GM08714 (cell line): Measurements from ENCODE around the gene TRPV2.
"Not testable (repeated sequence)": the region's sequence is repeated elsewhere in the genome, so short reads cannot be mapped to it uniquely, and the experiment has no call there.

Experiments used
- H3K4me3 ChIP-seq: fragments of 200-500 bp; sonication (Bioruptor generic); 2 replicates; pipeline ENCODE4 v1.5.1; 2014; ENCODE audit warnings: mild to moderate bottlenecking, low read length, inconsistent platforms
- ZNF274 ChIP-seq: IDR thresholded peaks from 2 replicates; pipeline ENCODE4 v1.6.1; 2012; ENCODE audit warnings: mild to moderate bottlenecking, low read depth, low read length

The TRPV2 gene

DNA sequence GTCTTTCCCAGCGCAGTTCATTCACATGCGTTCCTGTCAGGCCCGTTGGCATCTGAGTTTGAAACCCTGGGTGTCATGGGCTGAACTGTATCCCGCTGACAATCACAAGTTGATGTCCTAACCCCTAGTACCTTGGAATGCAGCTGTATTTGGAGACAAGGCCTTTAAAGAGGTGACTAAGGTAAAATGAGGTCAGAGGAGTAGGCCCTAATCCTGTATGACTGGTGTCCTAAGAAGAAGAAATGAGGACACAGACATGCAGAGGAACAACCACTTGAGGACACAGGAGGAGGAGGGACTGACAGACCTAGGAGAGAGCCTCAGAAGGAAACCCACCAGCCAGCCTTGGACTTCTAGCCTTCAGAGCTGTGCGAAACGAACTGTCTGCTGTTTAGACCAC lies 33.1 kb downstream of the TRPV2 start:
- no peak overlapping the region for H3K4me3 ChIP-seq
- TF ChIP-seq ZNF274: no peak

DNA sequence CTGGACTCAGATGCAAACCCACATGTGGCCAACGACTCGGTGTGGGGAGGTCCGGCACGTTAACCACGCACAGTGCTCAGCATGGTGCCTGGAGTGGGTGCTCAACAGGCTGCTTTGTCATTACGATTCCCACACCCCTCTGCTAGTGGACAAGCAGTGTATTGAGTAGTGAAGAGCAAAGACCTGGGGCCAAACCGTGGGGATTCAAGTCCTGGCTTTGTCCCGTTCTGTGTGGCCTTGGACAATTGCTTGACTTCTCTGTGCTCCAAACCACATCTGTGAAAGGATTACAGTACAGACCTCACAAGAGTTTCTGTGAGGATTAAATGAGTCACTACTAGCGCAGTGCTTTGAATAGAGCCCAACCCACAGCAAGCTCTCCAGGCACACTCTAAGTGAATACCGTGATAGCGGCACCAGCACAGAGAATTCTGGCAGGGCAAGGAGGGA lies 33.8 kb downstream of the TRPV2 start:
- H3K4me3 ChIP-seq: no peak overlapping the region
- TF ChIP-seq ZNF274: no peak

DNA sequence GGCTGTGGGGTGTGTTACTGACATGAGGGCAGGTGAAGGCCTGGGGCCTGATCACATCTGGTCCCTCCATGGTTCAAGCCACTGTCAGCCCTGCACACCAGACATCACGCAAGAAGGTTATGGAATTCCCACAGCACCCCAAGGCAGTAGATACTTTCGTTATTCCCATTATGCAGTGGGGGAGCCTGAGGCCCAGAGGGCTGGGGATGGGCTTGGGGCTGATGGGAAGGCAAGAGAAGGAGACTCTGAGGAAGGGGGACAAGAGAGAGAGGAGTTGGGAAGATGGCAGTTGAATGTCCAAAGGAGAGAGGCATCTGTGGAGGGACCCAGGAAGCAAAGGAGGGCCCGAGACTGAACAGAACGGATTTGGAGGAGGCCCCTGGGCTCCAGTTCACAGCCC lies 34.7 kb downstream of the TRPV2 start:
- TF ChIP-seq ZNF274: no peak
- no peak overlapping the region for H3K4me3 ChIP-seq

DNA sequence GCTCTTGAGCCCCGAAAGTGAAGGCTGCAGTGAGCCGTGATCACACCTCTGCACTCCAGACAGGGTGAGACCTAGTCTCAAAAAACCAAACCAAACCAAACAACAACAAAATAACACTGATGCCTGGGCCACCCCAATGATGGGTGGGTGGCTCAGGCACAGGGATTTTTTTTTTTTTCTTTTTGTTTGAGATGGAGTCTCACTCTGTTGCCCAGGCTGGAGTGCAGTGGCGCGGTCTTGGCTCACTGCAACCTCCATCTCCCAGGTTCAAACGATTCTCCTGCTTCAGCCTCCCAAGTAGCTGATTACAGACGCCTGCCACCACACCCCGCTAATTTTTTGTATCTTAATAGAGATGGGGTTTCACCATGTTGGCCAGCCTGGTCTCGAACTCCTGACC lies 36.9 kb downstream of the TRPV2 start:
- not testable (repeated sequence) for H3K4me3 ChIP-seq

DNA sequence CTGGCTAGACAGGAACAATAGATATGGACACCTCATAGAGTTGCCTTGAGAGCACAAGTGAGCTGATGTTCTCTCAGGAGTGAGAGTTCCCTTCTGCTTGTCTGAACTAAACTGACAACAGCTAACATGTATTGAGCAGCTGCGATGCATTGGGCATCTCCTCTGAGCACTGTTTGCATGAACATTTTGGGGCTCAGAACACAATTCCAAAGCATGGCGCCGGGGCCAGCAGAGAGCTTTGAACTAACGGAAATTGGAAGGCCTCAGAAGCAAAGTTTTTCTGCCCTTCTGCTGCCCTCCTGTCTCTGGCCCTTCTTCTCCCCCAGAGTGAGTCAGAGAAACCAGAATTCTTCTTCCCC lies 38.1 kb downstream of the TRPV2 start:
- TF ChIP-seq ZNF274: no peak
- no peak overlapping the region for H3K4me3 ChIP-seq

DNA sequence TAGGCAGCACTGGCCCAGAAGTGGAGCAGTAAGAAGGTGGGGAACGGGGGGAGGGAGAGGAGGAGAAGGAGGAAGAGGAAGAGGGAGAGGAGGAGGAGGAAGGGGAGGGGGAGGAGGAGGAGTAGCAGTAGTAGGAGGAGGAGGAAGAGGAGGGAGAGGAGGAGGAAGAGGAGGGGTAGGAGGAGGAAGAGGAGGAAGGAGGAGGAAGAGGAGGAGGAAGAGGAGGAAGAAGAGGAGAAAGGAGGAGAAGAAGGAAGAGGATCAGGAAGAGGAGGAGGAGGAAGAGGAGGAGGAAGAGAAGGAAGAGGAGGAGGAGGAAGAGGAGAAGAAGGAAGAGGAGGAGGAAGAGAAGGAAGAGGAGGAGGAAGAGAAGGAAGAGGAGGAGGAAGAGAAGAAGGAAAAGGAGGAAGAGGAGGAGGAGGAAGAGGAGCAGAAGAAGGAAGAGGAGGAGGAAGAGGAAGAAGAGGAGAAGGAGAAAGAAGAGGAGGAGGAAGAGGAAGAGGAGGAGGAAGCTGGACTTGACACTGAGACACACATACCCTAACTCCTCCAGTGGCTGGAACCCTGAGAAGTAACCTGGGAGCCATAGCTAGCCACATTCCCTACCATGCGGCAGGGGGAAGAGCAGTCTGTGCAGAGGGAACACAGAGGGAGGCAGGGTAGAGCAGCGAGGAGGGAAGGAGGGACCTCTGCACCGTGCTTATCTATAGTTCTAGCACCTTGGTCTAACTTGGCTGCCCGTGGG lies 40.8 kb downstream of the TRPV2 start:
- no peak for TF ChIP-seq ZNF274
- no peak overlapping the region for H3K4me3 ChIP-seq

DNA sequence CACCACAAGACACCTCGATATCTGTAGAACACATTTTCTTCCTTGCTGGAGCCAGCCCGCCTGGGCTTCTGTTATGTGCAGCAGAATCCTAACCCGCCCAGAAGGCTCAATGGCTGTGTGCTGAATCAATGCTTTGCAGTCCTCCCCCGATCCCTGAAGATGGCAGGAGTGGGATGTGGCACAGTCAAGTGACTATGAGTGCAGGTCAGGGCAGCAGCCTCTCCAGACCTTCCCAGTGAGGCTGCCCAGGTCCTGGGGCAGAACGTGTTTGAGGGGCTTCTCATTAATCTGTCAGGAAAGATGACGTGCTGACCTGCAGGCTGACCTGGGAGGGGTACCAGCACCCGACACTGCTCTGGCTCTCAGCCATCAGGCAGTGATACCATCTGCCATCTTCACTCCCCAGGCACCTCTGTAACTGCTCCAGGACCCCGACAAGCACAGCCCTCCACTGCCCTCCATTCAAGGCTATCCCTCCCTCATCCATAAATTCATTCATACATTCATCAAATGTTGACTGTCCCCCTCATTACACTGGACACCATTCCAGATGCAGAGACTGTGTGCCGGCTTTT lies 41.5 kb downstream of the TRPV2 start:
- no peak overlapping the region for H3K4me3 ChIP-seq
- TF ChIP-seq ZNF274: no peak

DNA sequence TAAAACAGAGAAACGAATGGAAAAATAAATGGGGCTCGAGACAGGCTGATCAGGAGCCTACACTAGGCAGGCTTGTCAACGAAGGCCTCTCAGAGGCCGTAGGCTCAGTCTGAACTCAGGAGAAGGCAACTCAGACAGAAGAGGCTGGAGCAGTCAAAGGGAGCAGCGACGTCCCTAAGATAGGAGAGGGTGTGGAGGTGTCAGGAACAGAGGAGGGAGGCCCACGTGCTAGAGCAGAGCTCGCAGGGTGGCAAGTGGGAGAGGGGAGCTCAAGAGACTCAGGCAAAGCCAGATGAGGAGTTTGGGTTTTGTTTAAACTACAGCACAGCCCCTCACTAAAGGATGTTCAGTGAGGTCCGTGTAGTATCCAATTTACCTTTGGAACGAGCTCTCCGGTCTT lies 43.9 kb downstream of the TRPV2 start:
- no peak for TF ChIP-seq ZNF274
- H3K4me3 ChIP-seq: no peak overlapping the region

DNA sequence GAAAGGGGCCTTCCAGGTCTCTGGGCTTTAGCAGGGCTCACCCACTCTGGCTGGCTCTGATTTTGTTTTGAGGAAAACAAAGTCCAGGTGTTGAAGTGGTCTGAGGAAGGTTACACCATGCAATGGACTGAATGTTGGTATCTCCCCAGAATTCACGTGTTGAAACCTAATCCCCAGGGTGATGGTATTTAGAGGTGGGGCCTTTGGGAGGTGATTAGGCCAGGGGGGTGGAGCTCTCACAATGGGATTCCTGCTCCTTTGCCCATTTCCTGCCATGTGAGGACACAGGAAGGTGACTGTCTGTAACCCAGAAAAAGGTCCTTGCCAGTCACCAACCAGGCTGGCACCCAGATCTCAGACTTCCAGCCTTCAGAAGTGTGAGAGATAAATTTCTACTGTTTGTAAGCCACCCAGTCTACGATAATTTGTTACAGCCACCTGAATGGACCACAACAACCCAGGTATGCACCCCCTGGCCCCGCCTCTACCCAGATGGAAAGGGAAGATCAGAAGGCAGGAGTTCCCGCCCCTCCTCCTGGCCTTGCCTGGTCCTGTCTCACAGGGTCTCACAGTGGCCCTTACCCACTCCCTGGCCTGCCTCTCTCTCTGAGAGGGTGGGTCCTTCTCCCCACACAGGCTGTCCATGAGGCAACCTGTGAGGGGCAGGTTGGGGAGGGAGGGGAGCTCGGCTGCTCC lies 44.6 kb downstream of the TRPV2 start:
- no peak for TF ChIP-seq ZNF274
- H3K4me3 ChIP-seq: no peak overlapping the region

DNA sequence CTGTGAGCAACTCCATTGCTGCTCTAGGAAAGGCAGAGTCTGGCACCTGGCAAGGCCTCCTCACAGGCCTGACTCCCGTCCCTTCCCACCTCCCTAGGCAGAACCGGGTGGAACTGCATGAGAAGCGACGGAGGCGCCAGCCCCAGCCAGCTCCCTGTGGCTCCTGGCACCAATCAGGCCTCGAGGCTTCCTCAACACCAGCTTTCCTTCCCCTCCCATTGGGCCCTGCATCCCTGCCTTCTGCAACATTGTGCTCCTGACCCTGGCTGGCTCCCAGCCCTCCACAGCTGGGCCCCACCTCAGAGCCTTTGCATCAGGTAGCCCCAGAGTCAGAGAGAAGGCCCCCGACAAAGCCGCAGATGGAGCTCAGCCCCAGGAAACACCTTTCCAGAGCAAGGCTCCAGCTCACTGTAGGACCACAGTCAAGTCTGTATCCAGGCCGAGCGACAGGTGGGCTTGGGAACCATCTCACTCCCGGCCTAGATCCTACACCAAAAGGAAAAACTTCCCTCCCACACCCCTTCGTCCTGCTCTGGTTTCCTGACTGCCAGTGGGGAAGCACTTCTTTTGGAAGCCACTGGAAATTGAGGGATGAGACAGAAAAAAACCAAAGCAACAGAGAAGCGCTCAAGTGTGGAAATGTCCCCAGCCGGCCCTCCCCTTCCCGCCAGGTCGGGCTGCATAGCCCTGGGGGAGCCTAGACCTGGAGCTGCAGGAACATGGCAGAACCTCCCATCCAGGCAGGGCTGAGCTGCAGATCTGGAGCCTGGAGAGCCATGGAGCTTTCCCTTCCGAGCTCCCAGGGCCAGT lies 45.6 kb downstream of the TRPV2 start:
- no peak overlapping the region for H3K4me3 ChIP-seq
- TF ChIP-seq ZNF274: no peak

DNA sequence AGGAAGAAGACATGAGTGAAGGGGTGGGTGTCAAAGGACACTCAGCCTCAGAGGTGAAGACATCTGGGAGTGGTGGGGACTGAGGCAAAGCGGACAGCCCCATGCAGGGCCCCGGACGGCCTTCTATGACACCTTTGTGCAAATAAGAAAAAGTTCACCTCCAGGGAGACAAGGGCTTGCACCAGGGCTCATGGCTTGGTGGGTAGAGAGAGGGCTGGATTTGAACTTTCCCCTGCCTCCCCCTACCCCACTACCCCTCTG lies 46.2 kb downstream of the TRPV2 start:
- no peak for TF ChIP-seq ZNF274

DNA sequence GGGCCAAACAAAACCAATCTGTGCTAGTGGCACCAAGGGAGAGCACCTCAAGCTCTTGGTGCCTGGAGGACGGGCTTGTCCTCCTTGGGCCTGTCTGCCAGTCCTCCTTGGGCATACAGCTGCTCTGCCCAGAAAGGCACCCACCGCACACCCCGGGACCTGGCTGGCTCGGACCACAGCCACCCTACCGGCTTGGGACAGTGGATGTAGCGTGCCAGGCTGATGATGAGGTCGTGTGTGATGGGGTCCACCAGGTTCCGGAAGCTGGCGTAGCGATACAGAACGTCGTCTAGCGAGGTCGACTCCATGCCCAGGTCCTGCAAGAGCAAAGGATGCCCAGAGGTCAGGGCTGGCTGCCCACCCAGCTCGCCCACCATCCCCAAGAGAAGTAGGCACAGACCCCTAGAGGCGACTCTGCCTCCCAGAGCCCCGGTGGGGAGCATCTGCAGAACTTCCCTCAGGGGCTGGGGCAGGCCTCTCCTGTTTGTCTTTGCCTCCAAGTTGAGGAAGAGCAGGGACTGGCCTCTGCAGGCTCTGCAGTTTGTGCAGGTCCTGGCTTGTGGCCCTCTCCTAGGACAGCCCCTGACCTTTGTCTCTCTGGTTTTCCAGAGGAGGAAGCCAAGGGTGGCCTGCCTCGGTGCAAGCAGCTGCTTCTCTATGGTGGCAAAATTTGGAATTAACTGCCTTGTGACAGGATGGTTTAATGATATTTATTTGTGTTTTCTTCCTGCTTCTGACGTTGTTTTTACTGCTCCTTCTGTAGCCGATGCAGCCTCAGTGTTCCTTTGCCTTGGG lies 46.9 kb downstream of the TRPV2 start:
- H3K4me3 ChIP-seq: no peak overlapping the region
- TF ChIP-seq ZNF274: no peak

More for the DNA sequence above, 46.2 kb downstream of the TRPV2 start:
- no peak overlapping the region for H3K4me3 ChIP-seq

DNA sequence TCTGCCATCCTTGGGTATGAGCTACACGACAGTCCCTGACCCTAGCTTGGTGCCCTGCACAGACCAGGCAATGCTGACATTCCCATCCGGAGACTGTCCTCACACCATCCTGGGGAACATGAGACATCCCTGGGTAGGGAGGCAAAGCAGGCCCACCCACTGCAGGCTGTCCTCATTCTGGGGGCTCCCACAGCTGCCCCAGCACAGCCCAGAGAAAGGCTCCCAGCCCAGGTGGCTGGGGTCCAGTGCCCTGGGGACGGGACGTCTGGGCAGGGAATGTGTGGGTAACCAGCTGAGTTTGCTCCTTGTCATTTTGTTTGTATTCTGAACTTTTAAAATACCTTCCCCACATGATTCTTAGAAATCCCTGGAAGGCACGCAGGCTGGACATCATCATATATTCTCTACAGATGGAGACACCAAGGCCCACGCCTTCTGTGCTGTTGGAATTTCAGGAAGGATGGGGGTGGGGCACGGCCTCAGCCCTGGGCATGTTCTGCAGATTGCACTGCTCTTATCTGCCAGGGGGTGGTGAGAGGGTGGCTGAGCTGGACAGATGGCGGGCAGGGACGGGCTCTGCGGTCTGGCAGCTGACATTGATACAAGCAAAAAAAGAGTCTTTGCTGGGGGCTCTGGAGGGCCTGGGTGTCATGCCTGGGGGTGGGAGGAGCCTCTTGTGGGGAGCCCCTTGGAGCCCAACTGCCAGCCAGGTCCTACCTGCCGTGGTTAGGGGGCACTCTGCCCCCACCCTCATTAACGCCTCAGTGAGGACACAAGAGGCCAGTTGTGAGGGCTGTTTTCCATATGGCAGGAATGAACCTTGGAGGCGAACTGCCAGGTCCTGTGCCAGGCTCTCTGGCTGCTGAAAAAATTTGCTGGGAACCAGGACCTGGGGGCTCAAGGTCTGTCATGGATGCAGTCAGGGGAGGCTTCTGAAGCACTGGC lies 48.3 kb downstream of the TRPV2 start:
- H3K4me3 ChIP-seq: no peak overlapping the region
- no peak for TF ChIP-seq ZNF274
